ENCODE results near the gene TTC4. TPM values are rescaled to one million over a fixed set of nuclear protein-coding genes. Genes with fewer than 3 reads are reported as not detected.

TTC4 gene
- total RNA-seq: 10 to 100 TPM; 15.5 to 37.4 (median 24.6) TPM

GRCh38 chr1:54715493-54716298, at the start of gene TTC4:
Gene TTC4 (plus strand): TSS chr1:54715861. CDS start chr1:54715909, 48 bp downstream.
- DNase-seq (ENCODE audit: low spot score) (peak; percentile 53), ATAC-seq (ENCODE audit: low FRiP score) (peak; percentile 95)
- no peak for TF ChIP-seq CTCF (IDR thresholded peaks at IDR 0.05)

- ATAC-seq (ENCODE audit: low FRiP score): no peak
- TF ChIP-seq CTCF (IDR thresholded peaks at IDR 0.05): no peak
- DNase-seq (ENCODE audit: low spot score): no peak
Observed at GRCh38 chr1:54666333-54666732, 49.3 kb upstream of the TTC4 start.

- ATAC-seq (ENCODE audit: low FRiP score) (no peak), DNase-seq (ENCODE audit: low spot score) (no peak)
- TF ChIP-seq CTCF (IDR thresholded peaks at IDR 0.05): no peak
Observed at GRCh38 chr1:54667797-54668196, 47.9 kb upstream of the TTC4 start.

- no peak for TF ChIP-seq CTCF (IDR thresholded peaks at IDR 0.05)
- DNase-seq (ENCODE audit: low spot score): no peak
- ATAC-seq (ENCODE audit: low FRiP score): no peak
Observed at GRCh38 chr1:54668567-54668966, 47.1 kb upstream of the TTC4 start.

- DNase-seq (ENCODE audit: low spot score) (no peak), ATAC-seq (ENCODE audit: low FRiP score) (no peak)
- peak in 1 of 3 donors; percentile 12 for TF ChIP-seq CTCF (IDR thresholded peaks at IDR 0.05)
Observed at GRCh38 chr1:54671985-54672608, 43.6 kb upstream of the TTC4 start.

GRCh38 chr1:54678776-54679643, 36.7 kb upstream of the TTC4 start:
- TF ChIP-seq CTCF (IDR thresholded peaks at IDR 0.05): no peak
- ATAC-seq (ENCODE audit: low FRiP score): no peak
- no peak for DNase-seq (ENCODE audit: low spot score)

Measured in omental fat pad (tissue), 4 donors.